Bladder microvascular endothelial cell (primary cell): Measurements from ENCODE around the gene ZRANB3. TPM values are rescaled to one million over a fixed set of nuclear protein-coding genes. Genes with fewer than 3 reads are reported as not detected.

ENCODE experiments used
- total RNA-seq: library from RNA; depleted of rRNA; stranded (reverse); fragments of >200 nt; gene quantifications from 2 replicates; pipeline ENCODE4 v1.2.3, GENCODE V29; 2014

Gene ZRANB3
- 4.7 and 8.2 TPM in 2 replicates for total RNA-seq

DNA sequence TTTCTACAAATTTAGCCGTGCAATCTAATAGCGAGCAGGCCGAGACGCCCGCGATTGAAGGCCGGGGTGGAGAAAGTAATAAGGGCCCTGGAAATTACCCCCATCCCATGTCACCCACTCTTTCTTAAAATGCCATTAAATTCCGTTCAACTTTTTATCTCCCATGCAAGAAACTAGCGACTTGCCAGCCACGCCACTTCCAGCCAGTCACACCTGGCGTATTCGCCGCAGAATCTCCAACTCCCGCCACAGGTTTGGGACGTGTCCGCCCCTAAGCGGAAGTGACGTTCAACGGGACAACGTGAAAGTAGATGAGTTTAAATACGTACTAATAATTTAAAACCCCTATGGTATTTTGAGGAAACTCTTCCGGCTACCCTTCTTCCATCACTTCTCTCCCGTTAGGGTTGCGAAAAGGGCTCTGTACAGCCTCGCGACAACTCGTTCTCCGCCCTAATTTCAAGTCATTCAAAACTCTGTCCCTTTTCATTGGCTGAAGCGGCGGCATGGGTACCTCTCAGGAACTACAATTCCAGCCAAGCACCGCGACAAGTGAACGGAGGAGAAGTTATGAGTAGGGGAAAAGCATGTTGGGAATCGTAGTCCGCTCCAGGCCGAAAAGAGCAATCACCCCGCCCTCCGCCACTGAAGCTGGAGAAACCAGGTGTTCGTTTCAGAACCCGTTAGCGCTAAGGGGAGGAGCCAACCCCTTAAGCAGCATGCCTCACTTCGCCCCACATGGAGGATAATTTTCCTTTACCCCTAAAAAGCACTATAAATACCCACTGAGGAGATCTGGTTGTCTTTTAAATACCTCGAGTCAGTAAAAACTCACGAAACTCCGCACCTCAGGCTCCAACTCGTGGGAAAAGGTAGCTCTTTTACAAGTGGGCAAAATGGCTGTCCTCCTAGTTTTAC, at the start of gene ZRANB3:
ZRANB3 (minus strand) TSS at position 906 of the 918 bp plus-strand sequence.

DNA sequence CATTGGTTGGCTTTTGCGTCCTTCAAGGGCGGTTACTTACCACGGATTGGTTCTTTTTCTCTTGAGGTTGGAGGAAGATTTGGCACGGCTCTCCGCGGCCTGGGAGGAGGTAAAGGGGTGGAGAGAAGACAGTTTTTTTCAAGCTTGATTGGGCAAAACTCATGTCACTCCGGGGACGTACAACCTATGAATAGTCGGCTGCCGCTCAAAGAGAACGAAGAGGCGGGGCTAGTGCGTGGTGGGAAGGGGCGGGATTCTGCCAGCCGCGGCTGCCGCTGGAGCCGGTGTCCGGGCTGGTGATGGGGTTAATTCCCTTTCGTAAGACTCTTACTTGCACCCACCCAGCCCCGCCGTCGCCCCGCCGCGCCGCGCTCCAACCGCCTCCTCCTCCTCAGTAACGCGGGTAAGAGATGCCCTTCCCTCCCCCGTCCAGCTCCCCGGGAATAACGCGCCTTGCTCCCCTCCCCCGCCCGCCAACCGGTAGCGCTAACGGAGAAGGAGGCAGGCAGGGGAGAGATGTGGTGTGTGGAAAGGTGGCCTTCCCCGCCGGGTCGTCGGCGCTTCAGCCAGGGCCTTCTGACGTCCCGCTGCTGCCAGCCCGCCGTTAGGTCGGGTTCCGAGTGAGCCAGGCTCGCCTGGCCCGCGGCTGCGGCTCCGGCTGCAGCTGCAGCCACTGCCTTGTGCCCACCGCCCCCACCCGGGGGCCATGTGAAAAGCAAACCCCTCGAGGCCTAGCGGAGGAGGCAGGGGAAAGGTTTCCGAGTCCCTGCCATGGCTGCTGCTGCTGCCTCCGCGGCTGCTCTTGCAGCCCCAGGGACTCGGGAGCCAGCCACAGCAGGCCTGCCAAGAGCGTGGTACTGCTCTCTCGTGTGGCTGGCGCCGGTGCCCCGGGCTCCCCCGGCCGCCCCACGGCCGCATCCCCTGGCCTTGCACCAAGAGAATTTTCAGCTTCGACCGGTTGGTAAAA, 496 bp upstream of the ZRANB3 start, which contains the start of gene R3HDM1:
R3HDM1 (plus strand) TSS at position 254 of the 967 bp plus-strand sequence. CDS start 73,362 bp downstream, outside the sequence.

Other genes with a start within 250 kb of the ZRANB3 start
- 3.1 and 10.6 TPM in 2 replicates for gene R3HDM1, start 266 bp upstream of the ZRANB3 start, total RNA-seq
- 43.2 and 86.5 TPM in 2 replicates for gene UBXN4, start 210.6 kb upstream of the ZRANB3 start, total RNA-seq